HG03060 (cell line): ENCODE data around the gene CCM2.
"Not testable (repeated sequence)": the region's sequence is repeated elsewhere in the genome, so short reads cannot be mapped to it uniquely, and the experiment has no call there.

Source experiments
- ATAC-seq: cut with Tn5 transposase; IDR thresholded peaks from one replicate; pipeline ENCODE4 v1.9.1; 2021; ENCODE audit warnings: low read depth, moderate number of reproducible peaks; ENCODE audit not compliant: unreplicated experiment

Gene CCM2

GRCh38 chr7:45114257-45114656 lies 114.3 kb downstream of the CCM2 start:
- ATAC-seq, result not testable (repeated sequence)

- no peak for ATAC-seq
These were observed 114.9 kb downstream of the CCM2 start for GRCh38 chr7:45114926-45115325.

- no peak for ATAC-seq
These were observed 116.0 kb downstream of the CCM2 start for GRCh38 chr7:45116048-45116447.

GRCh38 chr7:45117582-45117981 lies 117.6 kb downstream of the CCM2 start:
- ATAC-seq, result no peak

DNA sequence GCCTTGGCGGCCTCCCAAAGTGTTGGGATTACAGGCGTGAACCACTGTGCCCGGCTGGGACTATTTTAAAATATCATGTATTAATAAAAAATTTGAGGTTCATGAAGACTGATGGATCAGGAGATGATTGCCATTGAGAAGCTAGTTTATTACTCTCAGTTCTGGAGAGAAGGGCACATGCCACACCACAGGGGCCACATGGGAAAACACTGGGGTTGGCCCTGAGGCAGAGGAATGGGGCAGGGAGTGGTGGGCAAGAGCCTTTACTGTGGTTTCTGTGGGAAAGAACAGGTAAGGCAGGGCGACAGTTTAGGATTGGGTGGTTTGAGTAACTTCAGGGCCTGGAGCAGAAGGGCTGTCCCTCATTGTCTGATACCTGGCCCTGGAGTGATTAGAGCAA lies 118.3 kb downstream of the CCM2 start:
- ATAC-seq, result no peak

GRCh38 chr7:45118889-45119331 lies 118.9 kb downstream of the CCM2 start:
- no peak for ATAC-seq

- ATAC-seq, result no peak
These were observed 119.5 kb downstream of the CCM2 start for GRCh38 chr7:45119550-45119949.

GRCh38 chr7:45122975-45123860 lies 123.2 kb downstream of the CCM2 start:
- no peak for ATAC-seq

DNA sequence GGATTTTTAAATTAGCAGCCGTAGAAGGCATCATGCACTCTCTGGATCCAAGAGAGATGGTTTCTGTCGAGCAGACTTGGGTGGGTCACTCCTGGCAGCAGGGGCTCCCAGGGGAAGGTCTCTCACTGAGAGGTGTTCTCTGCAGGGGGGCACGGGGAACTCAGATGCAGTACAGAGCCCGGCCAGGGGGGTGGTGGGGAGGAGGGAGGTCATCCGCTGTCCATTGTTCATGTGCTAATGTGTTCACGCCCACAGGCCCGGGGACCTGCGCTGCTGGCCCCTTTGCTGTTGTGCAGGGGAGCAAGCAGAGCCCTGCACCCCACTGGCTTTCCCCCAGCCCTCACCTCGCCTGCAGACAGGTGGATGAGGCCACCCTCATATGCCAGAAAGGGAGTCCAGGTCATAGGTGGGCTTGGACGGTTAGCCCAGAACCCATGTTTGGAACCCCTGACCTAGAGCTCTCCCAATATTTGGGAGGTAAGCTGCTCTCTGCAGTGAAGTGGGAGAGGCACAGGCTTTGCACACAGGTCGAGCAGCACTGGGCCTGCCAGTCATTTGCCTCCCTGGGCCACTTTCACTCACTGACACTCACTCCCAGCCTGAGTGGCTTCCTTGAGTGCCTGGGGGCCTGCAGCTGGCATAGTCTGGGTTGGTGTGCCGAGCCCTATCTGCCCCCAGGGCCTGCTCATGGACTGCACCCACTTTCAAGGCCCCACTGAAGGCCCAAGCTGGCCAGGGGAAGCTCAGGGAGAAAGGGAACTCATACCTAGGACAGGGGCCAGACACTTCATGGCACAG lies 124.1 kb downstream of the CCM2 start:
- ATAC-seq, result no peak

- no peak for ATAC-seq
These were observed 125.3 kb downstream of the CCM2 start for GRCh38 chr7:45125193-45125904.
